ENCODE results near the gene HS1BP3. TPM values are rescaled to one million over a fixed set of nuclear protein-coding genes. Genes with fewer than 3 reads are reported as not detected.

HS1BP3 gene
- total RNA-seq, 2 experiments from 2014 or later, result 17.2 to 19.4 TPM

DNA sequence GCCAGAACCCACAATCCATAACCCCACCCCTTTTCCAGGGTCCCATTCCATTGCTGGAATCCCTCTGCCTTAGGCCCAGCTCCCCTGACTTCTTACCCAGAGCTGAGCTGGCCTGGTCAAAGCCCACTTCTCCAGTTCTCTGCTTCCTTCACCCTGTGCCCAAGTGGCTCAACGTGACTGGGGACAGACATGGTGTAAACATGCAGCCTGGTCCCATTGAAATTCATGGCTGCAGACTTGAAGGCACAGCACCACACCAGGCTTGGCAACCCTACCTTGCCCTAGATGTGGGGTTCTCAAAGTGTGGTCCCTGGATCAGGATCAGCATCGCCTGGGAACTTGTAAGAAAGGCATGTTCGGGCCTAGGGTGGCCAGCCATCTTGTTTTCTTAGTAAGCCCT, 3.7 kb downstream of the HS1BP3 start:
- ChIA-PET CTCF (interaction anchor here (0.6 to 0.8 kb wide), 2 partner anchors 203 to 236 kb away, joined by 3 read pairs; no protein-coding TSS in a partner anchor), POLR2A (interaction anchor here (1.6 kb wide), 1 partner anchor 14 kb away, joined by 3 read pairs; no protein-coding TSS in a partner anchor)
- no peak overlapping the region for H3K4me3 Mint-ChIP-seq
- H3K27ac Mint-ChIP-seq, result no peak overlapping the region
- H3K9me3 Mint-ChIP-seq, result no peaks in the 10 kb centered on the region
- peaks cover 4% of the 10 kb centered on the region for H3K36me3 Mint-ChIP-seq (ENCODE audit: low read depth)
- no peak for DNase-seq
- peaks cover 29% of the 10 kb centered on the region for H3K4me1 Mint-ChIP-seq
- H3K27me3 Mint-ChIP-seq, result no peaks in the 10 kb centered on the region

DNA sequence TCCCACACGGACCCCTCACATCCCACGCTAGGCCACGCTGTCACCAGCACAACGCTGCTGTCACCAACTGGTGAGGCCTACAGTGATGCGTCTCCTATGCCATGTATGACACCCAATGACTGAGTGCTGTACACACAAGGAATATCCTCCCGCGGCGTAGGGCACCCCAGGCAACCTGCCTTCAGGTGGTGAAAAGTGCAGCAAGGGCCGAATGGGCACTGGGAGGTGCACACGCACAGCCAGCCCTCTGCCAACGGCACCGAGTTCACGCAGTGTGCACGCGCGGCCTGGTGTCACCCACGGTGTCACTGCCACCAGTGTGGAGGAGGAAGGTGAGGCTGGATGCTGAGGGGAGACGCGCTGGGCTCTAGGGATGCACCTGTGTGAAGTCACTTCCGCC, 4.5 kb downstream of the HS1BP3 start:
- no peak overlapping the region for H3K4me3 Mint-ChIP-seq
- POLR2A ChIA-PET, result interaction anchor here (1.6 kb wide), 1 partner anchor 13 kb away, joined by 3 read pairs; no protein-coding TSS in a partner anchor

DNA sequence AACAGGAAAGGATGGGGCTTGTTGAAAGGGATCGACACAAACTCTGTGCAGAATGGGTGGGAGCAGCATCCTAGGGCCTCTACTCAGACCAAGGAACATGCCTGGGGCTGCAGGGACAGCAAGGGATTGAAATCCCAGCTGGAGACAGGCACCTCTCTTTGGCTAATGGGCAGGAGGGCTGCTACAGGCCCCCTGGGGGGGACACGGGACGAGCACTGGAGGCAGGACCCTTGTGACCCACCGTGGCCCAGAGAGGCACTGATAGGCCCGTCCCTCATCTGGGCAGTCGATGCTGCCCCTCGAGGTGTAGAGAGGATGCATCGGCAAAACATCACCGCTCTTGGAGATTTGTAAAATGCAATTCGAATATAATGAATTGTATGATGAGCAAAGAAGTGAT, 5.1 kb downstream of the HS1BP3 start:
- H3K36me3 Mint-ChIP-seq (ENCODE audit: low read depth), result peaks cover 12% of the 10 kb centered on the region
- H3K27me3 Mint-ChIP-seq, result no peaks in the 10 kb centered on the region
- ChIA-PET POLR2A (no interaction called here), CTCF (no interaction called here)
- no peak overlapping the region for H3K27ac Mint-ChIP-seq
- peaks cover 17% of the 10 kb centered on the region for H3K4me1 Mint-ChIP-seq
- H3K9me3 Mint-ChIP-seq, result no peaks in the 10 kb centered on the region
- H3K4me3 Mint-ChIP-seq, result no peak overlapping the region
- no peak for DNase-seq

More for the DNA sequence above, 4.5 kb downstream of the HS1BP3 start:
- H3K27ac Mint-ChIP-seq, result no peak overlapping the region
- DNase-seq, result no peak
- H3K4me1 Mint-ChIP-seq, result peaks cover 21% of the 10 kb centered on the region
- H3K9me3 Mint-ChIP-seq, result no peaks in the 10 kb centered on the region
- CTCF ChIA-PET, result interaction anchor here (0.6 kb wide), 1 partner anchor 202 kb away, joined by 3 read pairs; no protein-coding TSS in a partner anchor
- H3K36me3 Mint-ChIP-seq (ENCODE audit: low read depth), result peaks cover 8% of the 10 kb centered on the region
- no peaks in the 10 kb centered on the region for H3K27me3 Mint-ChIP-seq

DNA sequence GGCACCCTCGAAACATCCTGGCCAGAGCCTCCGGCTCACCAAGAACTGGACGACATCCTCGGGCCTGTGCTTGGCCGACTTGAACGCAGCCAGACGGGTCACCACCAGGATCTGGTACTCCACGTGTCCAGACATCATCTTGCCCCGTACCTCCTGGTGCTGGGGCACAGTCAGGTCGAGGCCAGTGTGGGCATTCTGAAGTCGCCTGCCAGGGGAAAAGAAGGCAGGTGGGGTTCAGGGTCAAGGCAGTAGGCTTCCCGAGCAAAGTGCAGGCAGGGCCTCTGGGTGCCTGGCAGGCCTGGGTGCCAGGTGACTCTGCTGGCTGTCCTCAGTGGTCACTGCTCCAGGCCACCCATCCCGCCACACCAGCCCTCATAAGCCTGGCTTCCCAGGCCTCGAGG, 5.6 kb downstream of the HS1BP3 start:
- no peaks in the 10 kb centered on the region for H3K27me3 Mint-ChIP-seq
- POLR2A ChIA-PET, result no interaction called here

DNA sequence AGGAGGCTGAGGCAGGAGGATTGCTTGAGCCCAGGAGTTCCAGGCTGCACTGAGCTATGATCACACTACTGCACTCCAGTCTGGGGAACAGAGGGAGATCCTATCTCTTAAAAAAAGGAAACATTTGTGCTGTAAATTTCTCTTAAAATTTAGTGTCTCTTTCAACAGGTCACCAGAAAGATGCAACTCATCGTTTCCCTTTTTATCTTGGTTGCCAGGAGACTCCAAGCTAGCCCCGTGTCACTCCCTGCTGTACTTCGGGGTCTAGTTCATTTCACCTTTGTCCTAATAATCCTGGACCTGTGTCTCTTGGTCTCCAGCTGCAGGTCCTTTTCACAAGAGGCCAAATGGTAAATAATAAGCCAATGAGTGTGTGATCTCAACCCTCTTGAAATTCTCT, 7.1 kb downstream of the HS1BP3 start:
- ChIA-PET CTCF (interaction anchor here (0.6 to 5.4 kb wide), 12 partner anchors 19 to 606 kb away, joined by 3 to 79 read pairs (median 6); partner anchors contain the start of gene RHOB), POLR2A (no interaction called here)
- Mint-ChIP-seq H3K4me3 (no peak overlapping the region), H3K36me3 (ENCODE audit: low read depth) (peaks cover 13% of the 10 kb centered on the region), H3K27me3 (no peaks in the 10 kb centered on the region), H3K9me3 (no peaks in the 10 kb centered on the region), H3K4me1 (peaks cover under 1% of the 10 kb centered on the region), H3K27ac (no peak overlapping the region)
- DNase-seq, result no peak

More for the DNA sequence above, 5.6 kb downstream of the HS1BP3 start:
- CTCF ChIA-PET, result interaction anchor here (4.6 kb wide), 1 partner anchor 201 kb away, joined by 52 read pairs; no protein-coding TSS in a partner anchor
- DNase-seq, result no peak
- H3K4me1 Mint-ChIP-seq, result peaks cover 15% of the 10 kb centered on the region
- peaks cover 13% of the 10 kb centered on the region for H3K36me3 Mint-ChIP-seq (ENCODE audit: low read depth)
- H3K9me3 Mint-ChIP-seq, result no peaks in the 10 kb centered on the region
- no peak overlapping the region for H3K27ac Mint-ChIP-seq
- H3K4me3 Mint-ChIP-seq, result no peak overlapping the region

DNA sequence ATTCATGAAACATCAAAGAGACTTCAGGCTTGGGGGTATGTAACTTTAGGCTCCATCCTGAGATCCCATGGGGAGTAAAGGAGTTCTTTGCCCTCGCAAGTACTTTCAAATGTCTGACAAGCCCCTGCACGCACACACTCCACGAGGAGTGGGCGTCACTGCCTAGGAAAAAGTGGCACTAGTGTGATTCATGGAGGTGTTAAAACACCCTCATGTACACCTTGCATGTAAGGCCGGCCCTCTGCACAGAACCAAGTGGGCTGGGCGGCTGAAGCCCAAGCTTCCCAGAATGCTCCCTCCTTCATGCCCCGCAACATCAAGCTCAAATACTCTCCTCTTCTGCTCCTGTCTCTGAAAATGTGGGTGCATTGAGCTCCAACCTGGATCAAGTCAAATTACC, 7.8 kb downstream of the HS1BP3 start:
- no peak overlapping the region for H3K4me3 Mint-ChIP-seq
- DNase-seq, result no peak
- ChIA-PET POLR2A (interaction anchor here (0.9 to 1.9 kb wide), 4 partner anchors 7 to 317 kb away, joined by 3 to 10 read pairs (median 9); partner anchors contain the start of genes HS1BP3 and RHOB), CTCF (interaction anchor here (0.9 to 5.4 kb wide), 23 partner anchors 9 to 316 kb away, joined by 3 to 79 read pairs (median 6); partner anchors contain the start of genes HS1BP3 and RHOB)
- no peaks in the 10 kb centered on the region for H3K9me3 Mint-ChIP-seq
- no peaks in the 10 kb centered on the region for H3K27me3 Mint-ChIP-seq
- no peak overlapping the region for H3K27ac Mint-ChIP-seq
- H3K4me1 Mint-ChIP-seq, result no peaks in the 10 kb centered on the region
- peaks cover 13% of the 10 kb centered on the region for H3K36me3 Mint-ChIP-seq (ENCODE audit: low read depth)

DNA sequence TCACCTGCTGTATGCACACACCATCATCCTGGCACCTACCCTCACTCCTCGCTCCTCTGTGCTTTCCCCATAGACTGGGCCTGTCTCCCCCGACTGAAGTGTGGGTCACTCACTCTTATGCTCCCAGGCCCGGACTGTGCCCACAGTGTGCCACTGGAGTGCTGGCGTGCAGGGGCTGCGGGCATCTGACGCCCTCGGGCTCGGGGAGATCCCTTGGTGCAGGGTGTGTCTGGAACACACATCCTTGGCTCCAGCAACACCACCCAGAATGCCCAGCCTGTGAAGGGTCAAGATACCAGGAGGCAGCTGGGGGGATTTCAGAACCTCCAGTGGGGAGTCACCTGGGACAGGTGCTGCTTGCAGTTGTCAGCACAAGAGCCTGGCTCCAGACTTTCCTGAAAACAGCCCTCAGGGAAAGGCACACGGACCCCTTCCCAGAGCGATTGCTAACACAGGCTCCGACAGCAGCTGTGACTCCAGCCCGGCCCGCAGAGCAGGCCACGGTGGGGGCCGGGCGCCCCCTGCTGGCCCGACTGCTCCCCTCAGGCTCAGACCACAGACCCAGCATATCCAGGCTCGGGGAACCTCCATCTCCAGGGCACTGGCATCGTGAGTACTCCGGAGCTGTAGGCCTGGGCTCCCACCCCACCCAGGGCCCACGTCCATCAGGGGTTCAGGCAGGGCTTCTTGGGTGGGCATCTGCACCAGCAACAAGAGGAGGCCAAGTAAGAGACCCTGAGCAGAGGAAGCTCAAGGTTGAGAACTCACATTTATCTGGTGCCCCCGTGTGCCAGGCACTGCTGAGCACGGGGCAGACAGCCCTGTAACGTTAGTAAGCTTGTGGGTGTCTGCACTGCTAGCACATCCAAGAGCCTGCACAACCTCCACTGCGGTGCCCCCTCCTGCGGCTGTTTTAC, 8.6 kb downstream of the HS1BP3 start:
- Mint-ChIP-seq H3K27me3 (no peaks in the 10 kb centered on the region), H3K9me3 (no peaks in the 10 kb centered on the region), H3K4me1 (no peaks in the 10 kb centered on the region), H3K4me3 (no peak overlapping the region), H3K36me3 (ENCODE audit: low read depth) (peaks cover 13% of the 10 kb centered on the region), H3K27ac (no peak overlapping the region)
- ChIA-PET POLR2A (interaction anchor here (0.9 to 1.9 kb wide), 6 partner anchors 8 to 316 kb away, joined by 3 to 10 read pairs (median 6); partner anchors contain the start of genes HS1BP3 and RHOB), CTCF (interaction anchor here (0.8 to 5.4 kb wide), 29 partner anchors 8 to 507 kb away, joined by 3 to 79 read pairs (median 5); partner anchors contain the start of genes HS1BP3 and RHOB)
- peak; percentile 79 for DNase-seq

DNA sequence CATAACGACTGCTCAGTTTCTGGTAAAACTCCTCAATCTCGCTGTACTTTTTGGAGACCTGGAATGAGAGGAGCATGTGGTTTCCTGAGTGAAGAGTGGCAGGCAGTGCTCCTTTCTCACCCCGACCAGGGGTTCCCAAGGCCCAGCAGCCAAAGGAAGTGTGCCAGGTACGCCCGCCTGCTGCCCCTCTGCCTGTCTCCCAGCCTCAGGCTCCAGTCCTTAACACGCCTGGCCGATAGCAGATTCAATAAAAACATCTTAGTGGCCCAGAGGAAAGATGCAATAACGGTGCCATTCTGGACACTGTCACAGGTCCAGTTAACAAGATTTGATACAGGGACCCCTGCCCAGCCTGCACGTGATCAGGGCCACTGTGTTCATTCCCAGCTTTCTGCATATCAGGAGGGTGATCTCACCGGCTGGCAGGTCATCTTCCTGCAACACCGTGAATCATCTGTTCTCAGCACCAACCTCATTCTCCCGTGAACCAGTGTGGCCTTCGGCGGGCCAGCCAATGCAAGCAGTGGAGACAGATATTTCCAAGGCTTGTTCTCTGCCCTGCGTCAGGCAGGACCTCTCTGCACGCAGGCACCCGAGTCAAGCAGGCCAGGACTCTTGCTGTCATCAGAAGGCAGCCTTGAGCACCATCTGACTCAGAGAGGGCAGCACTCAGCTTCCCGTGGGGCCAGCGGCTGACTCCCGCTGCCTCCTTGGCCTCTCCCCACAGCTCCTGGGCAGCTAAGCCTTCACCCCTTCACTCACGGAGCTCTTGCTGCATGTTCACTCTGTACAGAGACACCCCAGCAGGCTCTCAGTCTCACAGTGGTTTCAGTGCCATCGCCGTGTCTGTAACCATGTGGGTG, 9.5 kb downstream of the HS1BP3 start:
- ChIA-PET POLR2A (interaction anchor here (1.2 to 1.9 kb wide), 4 partner anchors 9 to 198 kb away, joined by 3 to 10 read pairs (median 6); partner anchors contain the start of genes HS1BP3 and RHOB), CTCF (interaction anchor here (1.0 to 5.4 kb wide), 18 partner anchors 7 to 506 kb away, joined by 3 to 79 read pairs (median 10); partner anchors contain the start of genes HS1BP3 and RHOB)
- no peaks in the 10 kb centered on the region for H3K4me1 Mint-ChIP-seq

DNA sequence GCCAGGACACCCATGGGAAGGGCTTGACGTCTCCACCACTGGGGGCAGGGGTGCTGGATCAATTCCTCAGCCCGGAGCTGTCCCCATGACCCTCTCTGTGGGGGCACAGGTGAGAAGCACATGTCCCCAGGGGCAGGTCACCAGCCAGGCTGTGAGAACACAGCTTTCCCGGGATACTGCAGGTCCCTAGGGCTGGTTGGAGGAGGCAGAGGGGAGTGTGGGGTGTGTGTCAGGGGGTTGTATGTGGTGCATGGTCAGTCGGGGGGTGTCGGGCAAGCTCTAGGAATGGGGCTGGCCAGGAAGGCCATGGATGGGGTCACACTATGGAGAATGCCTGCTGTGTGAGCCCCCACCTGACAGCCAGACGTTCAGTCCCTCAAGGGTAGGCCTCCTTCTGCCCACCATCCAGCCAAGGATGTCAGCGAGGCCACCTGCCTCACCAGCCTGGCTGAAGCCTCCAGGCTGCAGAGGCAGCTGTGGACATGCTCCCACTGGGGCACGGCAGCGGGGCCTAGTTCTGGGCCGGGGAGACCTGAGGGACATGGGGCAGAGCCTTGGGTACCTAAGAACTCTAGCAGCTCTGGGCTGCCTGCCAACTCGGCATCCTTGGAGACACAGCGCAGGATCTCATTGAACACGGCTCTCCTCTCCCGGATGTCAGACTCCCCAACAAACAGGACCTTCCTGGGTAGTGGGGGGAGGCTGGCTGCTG, 10.3 kb downstream of the HS1BP3 start:
- no peak overlapping the region for H3K27ac Mint-ChIP-seq
- no peak for DNase-seq
- no peak overlapping the region for H3K4me3 Mint-ChIP-seq
- no peaks in the 10 kb centered on the region for H3K4me1 Mint-ChIP-seq
- no peaks in the 10 kb centered on the region for H3K27me3 Mint-ChIP-seq
- H3K9me3 Mint-ChIP-seq, result no peaks in the 10 kb centered on the region
- peaks cover 14% of the 10 kb centered on the region for H3K36me3 Mint-ChIP-seq (ENCODE audit: low read depth)
- ChIA-PET POLR2A (interaction anchor here (1.2 to 1.9 kb wide), 2 partner anchors 10 to 194 kb away, joined by 4 to 5 read pairs; partner anchors contain the start of genes HS1BP3 and RHOB), CTCF (interaction anchor here (1.0 to 5.4 kb wide), 9 partner anchors 9 to 227 kb away, joined by 3 to 79 read pairs (median 13); partner anchors contain the start of genes HS1BP3 and RHOB)

More for the DNA sequence above, 9.5 kb downstream of the HS1BP3 start:
- Mint-ChIP-seq H3K27ac (no peak overlapping the region), H3K36me3 (ENCODE audit: low read depth) (peaks cover 13% of the 10 kb centered on the region), H3K9me3 (no peaks in the 10 kb centered on the region), H3K27me3 (no peaks in the 10 kb centered on the region), H3K4me3 (no peak overlapping the region)
- no peak for DNase-seq

DNA sequence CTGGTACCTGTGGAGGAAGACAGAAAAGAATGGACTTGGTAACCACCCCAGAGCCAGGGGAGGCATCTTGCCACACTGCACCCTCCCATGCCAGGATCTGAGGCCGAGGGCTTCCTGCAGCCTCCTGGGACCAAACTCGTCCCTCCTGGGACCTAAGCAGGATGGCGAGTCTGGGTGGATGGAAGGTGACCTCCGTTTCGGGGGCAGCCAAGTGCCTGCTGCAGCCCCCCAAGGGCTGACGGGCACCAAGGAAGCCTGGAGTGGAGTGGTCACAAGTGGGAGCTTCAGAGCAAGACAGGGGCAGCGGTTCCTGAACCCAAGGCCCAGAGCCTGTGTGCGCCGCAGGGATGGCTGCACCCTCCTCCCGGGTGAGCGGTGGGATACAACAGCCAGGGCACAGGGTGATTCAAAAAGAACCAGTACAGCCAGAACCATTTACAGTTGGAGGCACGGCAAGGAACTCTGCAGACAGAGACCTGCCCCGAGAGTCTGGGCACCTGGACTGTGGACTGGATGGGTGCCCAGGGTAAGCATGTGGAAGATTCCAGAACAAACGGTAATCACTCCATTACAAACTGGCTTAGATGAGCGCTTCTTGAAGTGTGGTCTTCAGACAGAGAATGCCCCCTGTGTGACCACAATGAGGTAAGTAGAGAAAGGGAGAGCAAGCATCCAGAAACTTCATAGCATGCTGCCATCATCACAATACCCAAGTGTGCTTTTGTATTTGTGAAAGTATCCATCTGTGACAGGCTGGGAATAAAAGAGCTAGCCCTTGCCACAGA, 12.1 kb downstream of the HS1BP3 start:
- no peak overlapping the region for H3K27ac Mint-ChIP-seq
- H3K9me3 Mint-ChIP-seq, result no peaks in the 10 kb centered on the region
- CTCF ChIA-PET, result interaction anchor here (1.0 to 2.1 kb wide), 4 partner anchors 12 to 202 kb away, joined by 3 to 7 read pairs (median 5); partner anchors contain the start of genes HS1BP3 and RHOB
- no peaks in the 10 kb centered on the region for H3K27me3 Mint-ChIP-seq
- no peak for DNase-seq
- H3K4me3 Mint-ChIP-seq, result no peak overlapping the region
- peaks cover 4% of the 10 kb centered on the region for H3K4me1 Mint-ChIP-seq
- POLR2A ChIA-PET, result interaction anchor here (1.2 to 1.9 kb wide), 2 partner anchors 12 to 192 kb away, joined by 4 to 5 read pairs; partner anchors contain the start of genes HS1BP3 and RHOB
- peaks cover 11% of the 10 kb centered on the region for H3K36me3 Mint-ChIP-seq (ENCODE audit: low read depth)

DNA sequence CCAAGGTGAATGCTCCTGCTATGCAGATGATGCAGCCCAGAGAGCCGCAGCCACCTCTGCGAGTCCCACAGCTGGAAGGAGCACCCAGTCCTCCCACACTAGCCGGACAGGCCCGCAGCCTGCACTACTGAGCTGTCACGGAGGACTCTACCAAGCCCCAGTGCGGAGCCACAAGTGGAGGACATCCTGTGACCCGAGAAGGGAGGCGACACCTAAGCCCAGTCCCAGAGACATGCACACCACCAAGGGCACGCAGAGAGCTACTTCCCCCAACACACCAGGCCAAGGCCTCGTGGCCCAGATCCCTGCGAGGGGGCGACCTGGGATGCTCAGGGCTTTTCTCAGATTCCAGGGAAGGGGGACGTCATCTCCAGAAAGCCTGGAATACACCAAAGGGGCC, 12.9 kb downstream of the HS1BP3 start:
- POLR2A ChIA-PET, result no interaction called here
- no peak overlapping the region for H3K4me3 Mint-ChIP-seq
- no peak overlapping the region for H3K27ac Mint-ChIP-seq
- H3K27me3 Mint-ChIP-seq, result no peaks in the 10 kb centered on the region
- DNase-seq, result no peak
- peaks cover 11% of the 10 kb centered on the region for H3K36me3 Mint-ChIP-seq (ENCODE audit: low read depth)
- no peaks in the 10 kb centered on the region for H3K9me3 Mint-ChIP-seq
- H3K4me1 Mint-ChIP-seq, result peaks cover 5% of the 10 kb centered on the region
- CTCF ChIA-PET, result no interaction called here
